ENCODE results near the gene KDM8. TPM values are rescaled to one million over a fixed set of nuclear protein-coding genes. Genes with fewer than 3 reads are reported as not detected.
A peak's percentile ranks its signal among the peaks of the same experiment; 100 is the strongest.

The KDM8 gene
- polyA plus RNA-seq (ENCODE audit: insufficient read length): 5.1 TPM

DNA sequence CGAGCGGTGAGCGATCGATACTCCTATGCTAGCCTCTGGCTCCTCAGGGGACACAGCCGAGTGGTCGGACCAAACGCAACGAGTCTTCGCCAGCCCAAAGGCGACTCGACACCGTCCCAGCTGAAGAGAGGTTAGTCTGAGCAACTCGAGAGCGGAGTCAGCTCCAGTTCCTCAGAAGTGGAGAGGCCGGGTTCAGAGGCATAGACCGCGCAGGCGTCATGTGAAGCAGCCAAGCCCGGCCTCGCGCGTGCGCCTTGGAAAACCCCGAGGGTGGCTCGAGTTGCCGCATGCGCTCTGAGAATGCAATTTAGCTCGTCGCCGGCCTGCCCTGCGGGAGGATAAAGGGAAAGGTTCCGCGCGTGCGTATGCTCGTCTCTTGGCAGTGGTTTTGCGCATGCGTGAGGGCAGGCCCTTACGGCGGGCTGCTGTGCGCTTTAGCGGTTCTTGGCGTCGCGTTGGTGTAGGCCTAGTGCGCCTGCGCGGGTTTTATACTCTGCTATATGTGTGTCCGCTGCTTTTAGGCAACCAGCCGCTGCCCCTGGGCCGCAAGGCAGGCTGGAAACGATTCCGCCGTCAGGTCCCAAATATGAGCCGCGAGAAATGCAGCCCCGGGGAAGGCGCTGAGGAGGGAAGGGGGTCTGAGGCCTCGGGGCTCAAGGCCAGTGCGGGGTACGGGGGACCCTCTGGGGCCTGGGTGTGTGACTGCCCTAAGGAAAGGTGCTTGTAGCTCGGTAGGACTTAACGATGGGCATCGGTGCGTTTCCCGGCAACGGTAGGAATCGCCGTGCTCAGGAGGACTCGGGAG, at the start of gene KDM8:
Gene KDM8, plus strand, starts transcription at position 20 of the 805 bp plus-strand sequence. CDS start 6,598 bp downstream, outside the sequence.
- DNase-seq (ENCODE audit: low read depth): peak; percentile 99

DNA sequence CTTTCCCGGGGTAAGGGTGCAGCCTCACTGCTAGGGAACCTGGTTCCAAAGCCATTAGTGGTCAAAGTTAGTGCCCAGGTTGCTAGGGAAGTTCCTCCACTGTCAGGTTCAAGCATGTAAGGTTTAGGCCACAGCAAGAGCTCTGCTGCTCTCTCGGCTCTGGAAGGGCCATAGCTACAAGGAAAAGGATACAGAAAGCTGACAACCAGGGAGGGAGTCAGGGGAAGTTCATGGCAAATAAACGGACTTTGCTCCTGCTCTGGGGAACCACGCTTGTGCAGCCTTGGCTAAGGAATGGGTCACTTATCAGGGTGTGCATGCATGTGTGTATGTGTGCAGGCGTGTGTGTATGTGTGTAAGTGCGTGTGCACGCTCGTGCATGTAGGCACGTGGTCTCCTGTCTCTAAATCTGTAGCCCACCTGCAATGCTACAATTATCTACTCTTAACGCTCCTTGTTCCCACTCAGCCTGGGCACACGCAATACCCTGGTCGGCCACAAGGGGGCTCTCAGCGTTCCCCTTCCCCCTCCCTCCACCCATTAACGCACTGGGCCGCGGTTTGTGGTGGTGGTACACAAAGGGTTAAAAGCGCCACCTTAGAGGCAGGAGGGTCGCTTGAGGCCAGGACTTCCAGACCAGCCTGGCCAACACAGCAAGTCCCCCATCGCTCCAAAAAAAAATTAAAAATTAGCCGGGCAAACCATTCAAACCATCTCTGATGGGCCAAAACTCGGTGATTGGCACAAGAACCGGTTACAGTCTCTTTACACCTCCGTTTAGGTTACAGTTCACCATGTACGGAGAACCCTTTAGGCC, 48.4 kb upstream of the KDM8 start:
- DNase-seq (ENCODE audit: low read depth): no peak

DNA sequence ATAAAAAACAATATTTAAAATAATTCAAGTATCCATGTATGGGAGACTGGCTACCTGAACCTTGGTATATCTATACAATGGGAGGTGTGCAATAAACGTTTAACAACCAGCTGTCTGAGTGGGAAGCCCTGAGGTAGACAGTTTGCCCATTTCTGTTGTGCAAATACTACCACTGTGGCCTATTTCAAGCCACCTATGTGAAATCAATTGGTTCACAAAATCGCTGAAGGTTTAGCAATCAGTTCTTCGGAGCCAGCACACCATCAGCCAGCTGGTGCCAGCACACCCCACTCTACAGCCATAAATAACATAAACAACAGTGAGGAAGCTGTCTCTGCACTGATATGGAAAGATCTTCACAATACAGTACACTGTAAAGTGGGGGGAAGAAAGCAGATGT, 46.7 kb upstream of the KDM8 start:
- DNase-seq (ENCODE audit: low read depth): no peak

DNA sequence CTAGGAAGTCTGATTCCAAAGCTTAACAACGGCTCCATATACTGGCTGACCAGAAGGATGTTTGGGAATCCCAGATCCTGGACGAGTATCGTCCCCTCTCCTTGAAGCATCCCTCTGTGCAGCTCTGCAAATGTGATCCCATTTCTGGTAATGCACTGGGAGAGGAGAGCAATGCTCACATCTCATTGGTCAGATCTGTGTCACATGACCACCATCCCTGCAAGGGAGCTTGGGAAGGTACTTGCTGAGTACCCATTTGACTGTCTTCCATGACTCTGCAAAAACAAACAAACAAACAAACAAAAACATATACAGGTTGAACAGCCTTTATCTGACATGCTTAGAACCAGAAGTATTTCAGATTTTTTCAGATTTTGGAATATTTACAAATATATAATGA, 41.9 kb upstream of the KDM8 start:
- no peak for DNase-seq (ENCODE audit: low read depth)

DNA sequence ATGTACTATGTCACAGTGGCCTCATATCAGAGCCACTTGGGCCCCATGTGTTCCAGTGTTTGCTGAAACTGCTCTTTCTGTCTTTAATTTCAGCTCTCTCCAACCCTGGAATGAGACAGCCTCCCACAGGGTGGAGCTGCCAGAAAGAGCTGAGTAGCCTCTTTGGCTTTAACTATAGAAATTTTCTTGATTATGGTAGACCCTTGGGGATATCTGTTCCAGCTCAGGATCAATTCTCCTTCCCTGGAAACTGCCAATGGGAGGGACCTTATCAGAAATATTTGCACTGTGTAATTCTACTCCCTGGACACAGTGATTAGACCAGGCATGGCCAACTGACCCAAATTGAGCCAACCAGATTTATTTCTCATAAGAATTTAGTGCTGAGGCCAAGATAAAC, 39.0 kb upstream of the KDM8 start:
- DNase-seq (ENCODE audit: low read depth): no peak

DNA sequence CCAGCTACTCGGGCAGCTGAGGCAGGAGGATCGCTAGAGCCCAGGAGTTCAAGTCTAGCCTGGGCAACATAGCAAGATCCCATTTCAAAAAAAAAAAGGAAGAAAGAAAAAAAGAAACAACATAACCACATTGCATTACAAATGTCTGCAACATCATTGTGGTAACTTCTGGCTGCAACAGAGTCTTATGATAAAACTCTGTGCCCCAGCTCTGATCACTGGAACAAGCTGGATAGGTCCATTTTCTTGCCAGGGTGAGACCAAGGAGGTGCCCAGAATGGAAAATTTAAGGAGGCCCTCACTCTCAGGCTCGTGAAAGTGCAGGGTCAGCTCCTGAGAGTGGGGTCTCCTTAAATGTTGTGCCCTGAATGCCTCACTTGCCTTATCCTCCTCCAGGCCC, 37.8 kb upstream of the KDM8 start:
- DNase-seq (ENCODE audit: low read depth): no peak

DNA sequence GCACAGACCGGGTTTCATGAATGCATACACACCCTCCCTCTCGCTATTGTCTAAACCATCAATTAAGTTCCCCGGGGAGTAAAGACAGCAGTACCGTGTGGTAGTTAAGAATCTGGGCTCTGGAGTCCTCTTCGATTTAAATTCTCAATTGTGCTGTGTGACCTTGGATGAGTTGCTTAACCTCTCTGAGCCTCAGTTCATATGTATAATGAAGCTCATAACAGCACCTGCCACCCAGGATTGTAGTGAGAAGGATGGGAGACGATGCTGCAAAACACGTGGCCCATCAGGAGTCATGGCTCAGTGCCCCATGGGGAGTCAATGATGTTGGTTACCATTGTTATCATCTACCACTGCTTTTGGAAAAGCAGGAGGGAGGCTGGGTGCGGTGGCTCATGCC, 34.5 kb upstream of the KDM8 start:
- DNase-seq (ENCODE audit: low read depth): no peak

DNA sequence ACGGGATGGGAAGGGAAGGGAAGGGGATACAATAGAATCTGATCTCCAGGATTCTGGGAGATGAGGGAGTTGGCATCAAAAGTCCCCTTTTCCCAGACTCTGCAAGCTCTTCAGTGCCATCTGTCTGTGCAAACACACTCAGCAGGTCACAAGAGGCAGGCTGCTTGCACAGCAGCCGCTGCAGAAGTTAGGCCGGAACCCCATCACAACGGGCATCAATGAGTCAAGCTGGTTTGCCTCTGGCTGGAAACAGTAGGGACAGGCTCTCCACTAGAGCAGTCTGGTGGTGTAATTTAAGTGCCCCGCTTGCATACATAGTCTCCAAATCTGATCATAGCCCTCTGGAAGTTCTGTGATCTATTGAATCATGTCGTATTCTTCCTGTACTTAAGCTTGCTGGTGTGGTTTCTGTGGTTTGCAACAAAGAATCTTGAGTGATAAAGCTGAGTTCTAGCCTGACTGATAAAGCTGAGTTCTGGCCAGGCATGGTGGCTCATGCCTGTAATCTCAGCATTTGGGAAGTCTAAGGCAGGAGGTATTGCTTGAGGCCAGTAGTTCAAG, 33.7 kb upstream of the KDM8 start:
- no peak for DNase-seq (ENCODE audit: low read depth)

DNA sequence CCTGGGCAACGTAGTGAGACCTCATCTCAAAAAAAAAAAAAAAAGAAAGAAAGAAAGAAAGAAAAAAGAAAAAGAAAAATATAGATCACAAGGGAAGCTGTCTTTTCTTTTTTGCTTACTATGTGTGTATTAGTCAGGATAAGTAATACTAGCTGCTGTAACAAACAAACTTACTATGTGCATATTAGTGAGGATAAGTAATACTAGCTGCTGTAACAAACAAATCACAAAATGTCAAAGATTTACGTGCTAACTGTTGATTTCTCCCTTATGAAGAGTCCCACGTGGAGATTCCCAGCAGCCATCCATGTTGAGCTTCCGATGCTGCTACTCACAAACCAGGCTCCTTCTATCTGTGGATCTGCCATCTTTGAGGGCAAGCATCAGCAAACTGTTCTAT, 31.7 kb upstream of the KDM8 start:
- no peak for DNase-seq (ENCODE audit: low read depth)

DNA sequence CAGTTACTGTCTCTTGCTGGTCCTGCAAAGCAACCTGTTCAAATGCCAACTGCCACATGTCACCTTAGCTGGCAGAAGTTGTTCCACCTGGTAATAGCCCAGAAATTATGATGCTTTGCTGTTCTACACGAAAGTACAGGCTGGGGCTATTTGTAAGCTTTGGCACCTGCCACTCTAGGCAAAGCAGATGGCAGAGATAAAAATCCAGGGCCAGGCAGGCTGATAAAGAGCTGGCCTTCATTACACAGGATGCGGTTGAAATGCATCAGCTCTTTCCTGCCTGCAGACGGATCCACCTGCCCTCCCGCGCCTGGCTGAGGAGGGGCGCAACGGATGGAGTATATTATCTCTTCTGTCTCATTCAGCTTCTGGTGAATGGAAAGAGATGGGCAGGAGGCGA, 29.3 kb upstream of the KDM8 start:
- DNase-seq (ENCODE audit: low read depth): no peak

DNA sequence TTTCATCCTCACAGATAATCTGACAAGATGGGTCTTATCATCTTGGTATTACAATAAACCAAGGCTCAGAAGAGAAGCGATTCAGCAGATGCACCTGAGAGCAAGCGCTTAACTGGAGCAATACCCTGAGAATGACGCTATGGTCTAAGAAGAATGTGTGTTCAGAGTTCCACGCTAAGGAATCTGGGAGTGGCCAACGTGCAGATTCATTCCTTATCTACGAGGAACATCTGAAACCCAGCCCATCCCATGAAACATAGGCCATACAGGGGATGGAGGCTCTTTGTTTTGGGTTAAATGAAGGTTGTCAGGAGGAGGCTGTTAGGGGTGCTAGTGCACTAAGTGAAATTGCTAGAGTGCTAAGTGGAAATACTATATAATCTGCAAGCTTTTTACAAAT, 28.5 kb upstream of the KDM8 start:
- no peak for DNase-seq (ENCODE audit: low read depth)

DNA sequence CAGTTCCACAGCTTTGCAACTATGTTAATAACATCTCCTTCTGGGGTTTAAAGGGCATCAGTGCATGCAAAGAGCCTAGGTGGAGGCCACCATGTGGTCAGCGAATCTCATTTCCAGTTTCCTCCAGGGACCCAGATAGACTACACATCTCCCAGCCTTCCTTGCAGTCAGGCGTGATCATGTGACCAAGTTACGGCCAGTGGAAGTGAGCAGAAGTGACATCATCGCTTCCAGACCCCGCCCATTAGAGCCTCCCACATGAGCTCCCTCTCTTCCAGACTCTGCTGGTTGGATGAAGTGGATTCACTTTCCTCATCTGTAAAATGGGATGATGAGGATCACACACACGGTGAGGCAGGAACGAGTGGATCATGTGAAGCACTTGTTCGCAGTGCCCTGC, 27.4 kb upstream of the KDM8 start:
- no peak for DNase-seq (ENCODE audit: low read depth)

DNA sequence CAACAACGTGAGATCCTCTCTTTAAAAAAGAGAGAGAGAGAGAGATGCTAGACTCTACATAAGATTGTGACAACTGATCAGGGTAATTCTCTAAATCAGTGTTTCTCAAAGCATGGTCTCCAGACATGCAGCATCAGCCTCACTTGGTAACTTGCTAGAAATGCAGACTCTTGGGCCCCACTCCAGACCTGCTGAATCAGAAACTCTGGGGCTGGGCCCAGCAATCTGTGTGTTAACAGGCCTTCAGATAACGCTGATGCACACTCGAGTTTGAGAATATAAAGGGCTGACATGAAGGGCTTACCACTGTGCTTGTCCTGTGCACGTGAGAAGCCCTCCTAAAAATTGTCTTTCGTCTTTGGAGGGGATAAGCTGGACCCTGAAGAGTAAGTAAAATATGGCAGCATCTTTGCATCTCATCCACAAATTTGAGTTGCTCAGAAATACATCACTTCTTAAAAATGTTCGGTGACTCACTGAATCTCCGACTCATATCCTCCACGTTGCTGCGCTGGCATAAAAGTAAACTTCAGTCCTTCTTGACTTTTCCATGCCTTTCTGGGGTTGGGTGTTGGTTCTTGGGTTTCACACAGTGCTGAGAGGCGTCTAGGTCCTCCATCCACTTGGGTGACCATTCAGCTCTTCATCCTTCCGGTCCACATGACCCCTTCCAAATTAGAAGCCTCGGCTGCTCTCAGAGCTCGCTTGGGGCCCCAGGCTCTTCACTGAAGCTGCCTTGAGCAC, 26.1 kb upstream of the KDM8 start:
- no peak for DNase-seq (ENCODE audit: low read depth)

DNA sequence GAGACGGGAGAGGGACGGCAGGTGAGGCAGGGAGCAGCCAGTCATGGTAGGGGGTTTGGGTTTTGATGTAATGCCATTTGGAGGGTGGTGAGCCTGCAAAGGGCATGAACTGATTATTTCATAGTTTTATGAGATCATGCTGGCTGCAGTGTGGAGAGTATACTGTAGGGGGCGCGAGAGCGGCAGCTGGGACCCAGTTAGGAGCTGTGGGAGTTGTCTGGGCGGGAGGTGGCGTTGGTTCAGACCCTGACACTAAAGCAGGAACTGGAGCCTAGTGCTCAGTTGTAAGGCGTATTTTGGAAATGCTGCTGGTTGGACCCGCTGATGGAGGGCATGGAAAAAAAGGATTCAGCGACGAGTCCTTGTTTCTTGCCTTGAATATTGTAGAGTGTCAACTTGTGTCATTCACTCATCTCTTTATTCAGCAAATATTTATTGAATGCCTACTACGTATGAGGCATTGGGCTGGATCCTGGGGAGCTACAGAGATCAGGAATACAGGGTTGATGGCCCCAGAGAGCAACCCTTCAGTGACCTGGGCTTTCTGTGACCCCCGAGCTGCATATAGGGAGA, 23.7 kb upstream of the KDM8 start:
- peak; percentile 53 for DNase-seq (ENCODE audit: low read depth)

DNA sequence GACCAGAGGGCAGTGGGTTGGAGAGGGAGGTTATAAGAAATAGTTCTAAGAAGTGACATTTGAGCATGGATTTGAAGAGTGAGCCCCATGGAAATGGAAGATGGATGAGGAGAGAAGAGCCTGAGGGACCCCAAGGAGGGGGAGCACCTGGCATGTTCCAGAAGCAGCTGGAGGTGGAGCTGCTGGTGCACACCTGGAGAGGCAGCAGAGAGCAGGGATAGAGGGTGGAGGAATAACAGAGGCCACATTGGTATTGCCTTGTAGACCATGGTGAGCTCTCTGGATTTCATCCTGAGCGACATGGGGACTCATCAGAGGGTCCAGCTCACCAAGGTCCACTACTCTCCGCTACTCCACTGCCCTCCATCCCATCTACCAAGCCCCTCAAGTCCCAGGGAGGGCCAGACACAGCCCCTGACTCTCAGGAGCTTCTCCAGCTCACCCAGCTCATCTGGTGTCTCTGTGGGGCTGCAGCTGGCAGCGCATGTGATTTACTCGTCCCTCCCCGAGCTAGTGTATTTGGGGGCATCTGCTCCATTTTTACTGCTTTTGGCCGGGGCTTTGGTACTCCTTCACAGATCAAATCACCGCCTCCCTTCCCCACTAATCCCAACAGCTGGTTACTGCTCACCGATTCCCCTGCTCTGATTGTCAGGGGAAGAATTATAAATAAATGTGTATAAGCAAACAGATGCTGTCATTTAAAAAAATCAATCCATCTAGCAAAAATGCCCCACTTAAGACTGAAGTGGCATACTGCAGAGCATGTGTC, 22.1 kb upstream of the KDM8 start:
- no peak for DNase-seq (ENCODE audit: low read depth)

DNA sequence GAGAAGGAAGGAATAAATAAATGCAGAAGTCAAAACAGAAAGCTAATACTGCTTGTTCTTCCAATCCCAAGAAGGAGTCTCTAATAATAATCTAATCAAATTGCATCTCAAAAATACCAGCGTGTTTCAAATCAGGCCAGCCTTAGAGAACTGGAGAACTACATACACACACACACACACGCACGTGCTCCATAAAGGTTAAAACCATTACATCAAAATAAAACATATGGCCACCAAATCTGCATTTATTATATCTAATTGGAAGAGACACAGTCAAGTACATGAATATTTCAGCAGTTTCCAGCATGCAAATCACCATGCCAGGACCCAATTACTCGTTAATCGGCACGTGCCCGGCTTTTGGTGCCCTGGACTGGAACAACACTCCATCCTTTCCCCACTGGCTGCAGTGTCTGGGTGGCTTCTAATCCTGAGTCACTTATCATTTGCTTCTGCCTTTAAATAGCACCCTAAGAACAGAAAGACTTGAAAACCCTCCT, 20.4 kb upstream of the KDM8 start:
- DNase-seq (ENCODE audit: low read depth): no peak

DNA sequence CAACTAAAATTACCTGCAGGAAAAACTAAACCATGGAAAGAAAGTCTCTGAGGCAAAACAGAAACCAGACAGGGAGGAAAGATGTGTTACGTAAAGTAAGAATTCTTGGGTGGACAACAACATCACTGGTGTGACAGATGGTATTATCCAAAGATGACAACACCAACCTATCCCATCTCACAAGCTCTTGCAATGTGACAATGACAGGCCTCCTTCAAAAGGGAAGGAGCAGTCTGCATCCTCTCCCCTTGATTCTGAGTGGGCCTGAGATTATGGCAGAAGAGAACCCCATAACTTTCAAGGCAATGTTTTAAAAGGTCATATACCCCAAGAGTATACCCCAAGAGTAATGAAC, 17.6 kb upstream of the KDM8 start:
- no peak for DNase-seq (ENCODE audit: low read depth)

DNA sequence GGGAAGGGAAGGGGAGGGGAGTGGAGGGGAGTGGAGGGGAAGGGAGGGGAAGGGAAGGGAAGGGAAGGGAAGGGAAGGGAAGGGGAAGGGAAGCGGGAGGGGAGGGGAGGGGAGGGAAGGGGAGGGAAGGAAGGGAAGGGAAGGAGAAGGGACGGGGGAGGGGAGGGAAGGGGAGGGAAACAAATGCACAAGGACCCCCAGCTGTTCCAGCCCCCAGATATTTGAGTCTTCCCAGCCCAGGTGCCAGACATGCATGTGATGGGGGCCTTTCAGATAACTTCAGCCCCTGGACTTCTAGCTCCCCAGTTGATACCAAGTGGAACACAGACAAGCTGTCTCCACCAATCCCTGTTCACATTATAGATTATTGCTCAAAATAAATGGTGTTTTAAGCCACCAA, 14.7 kb upstream of the KDM8 start:
- DNase-seq (ENCODE audit: low read depth): no peak

DNA sequence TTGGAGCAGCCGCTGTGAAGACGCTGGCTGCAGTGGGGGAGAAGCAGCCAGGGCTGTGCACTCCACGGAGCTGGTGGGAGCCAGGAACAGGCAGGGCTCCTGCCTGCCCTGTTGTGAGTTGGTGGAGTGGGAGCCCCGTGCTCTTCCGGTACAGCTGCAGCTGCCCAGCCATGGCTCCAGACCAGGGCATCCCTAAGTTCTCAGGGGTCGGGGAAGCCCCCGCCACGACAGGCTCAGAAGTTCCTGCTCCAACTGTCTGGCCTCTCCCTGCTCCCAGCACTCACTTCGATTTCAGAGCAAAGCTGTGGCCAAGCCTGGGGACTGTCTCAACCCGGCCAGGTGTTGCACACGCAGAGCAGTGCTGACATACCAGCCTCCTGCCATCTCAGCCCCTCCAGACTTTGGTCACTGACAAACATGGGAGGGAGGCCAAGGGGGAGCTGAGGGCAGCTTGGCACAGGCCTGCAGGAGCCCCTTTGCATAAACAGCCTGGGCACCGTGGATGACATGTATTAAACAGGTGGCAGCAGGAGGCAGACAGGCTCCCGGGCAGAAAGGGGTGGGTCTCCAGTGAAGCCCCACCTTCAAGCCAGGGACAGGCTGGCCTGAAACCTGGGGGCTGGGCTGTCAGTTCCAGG, 13.9 kb upstream of the KDM8 start:
- DNase-seq (ENCODE audit: low read depth): no peak

DNA sequence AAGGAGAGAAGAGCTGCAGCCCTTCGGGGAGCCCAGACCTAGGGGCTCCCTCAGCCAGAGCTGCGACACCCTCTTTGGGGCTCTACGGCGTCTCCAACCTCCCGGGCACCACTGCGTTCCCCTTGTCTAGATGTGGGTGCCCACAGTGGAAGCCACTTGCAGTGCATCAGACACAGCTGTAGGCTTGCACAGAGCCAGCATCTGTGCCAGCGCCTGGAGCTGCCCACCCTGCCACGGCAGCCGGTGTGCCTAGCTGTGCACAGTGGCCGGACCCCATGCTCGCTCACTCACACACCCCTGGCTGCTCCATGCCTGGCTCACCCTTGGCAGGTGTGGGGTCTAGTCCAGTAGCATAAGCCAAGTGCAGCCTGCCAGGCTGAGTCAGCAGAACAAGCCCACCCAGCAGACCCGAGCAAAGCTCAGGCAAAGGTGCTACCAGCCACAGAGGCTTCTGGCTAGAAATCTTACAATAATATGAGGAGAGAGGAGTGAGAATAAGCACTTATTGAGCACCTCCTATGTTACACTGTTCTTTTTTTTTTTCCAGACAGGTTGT, 12.9 kb upstream of the KDM8 start:
- DNase-seq (ENCODE audit: low read depth): no peak
